ENCODE measurements around the gene NUDT1. TPM values are rescaled to one million over a fixed set of nuclear protein-coding genes. Genes with fewer than 3 reads are reported as not detected.

NUDT1 gene
- total RNA-seq, 1 experiment from 2014 or later = 47.4 TPM

DNA sequence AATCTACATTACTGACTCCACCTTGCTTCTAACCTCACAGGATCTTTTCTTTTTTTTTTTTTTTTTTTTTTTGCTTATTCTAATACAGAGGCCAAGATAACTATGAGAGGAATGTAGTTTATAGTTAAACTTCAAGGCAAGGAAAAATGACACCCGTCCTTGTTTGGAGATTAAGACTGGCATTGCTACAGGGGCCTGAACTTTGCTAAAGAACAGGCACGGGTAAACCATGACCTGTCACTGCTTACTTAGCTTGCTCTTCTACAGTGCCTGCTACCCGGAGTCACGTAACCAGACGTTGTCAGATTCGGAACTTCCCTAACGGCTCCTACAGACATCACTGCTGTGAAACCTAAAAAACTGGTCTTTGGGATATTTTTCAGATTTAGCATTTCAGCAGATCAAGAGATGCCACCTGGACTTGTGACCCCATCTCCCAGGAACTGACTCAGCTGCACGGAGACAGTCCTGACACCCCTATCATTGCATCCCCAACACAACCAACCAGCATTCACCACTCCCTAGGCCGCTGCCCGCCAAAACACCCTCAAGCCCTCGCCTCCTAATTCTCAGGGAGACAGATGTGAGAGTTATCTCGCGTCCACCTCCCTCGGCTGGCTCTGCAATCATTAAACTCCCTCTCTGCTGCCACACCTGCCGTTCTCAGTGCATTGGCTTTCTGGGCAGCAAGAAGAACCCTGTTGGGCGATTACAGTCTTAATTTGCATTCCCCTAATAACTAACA, 36.8 kb upstream of the NUDT1 start:
- ChIA-PET RAD21 (ENCODE audit: low non-redundant PET in 1 of 2, low total read pairs in 2 of 2, uncharacterized antibody in 2 of 2, unreplicated experiment in 2 of 2) (no interaction called here), POLR2A (no interaction called here), CTCF (no interaction called here)
- Histone ChIP-seq H3K4me2 (ENCODE audit: low read length) (no peak overlapping the region), H3K79me2 (ENCODE audit: insufficient read depth, low read length) (0 out of 2 replicates have a peak, but pooled peaks cover 4% of the 10 kb centered on the region), H3K27me3 (ENCODE audit: insufficient read depth, low read length) (no peaks in the 10 kb centered on the region), H3K9ac (ENCODE audit: low read length) (no peak overlapping the region), H3K9me2 (ENCODE audit: insufficient read depth) (no peaks in the 10 kb centered on the region), H3K9me3 (ENCODE audit: control insufficient read depth in 1 of 2, insufficient read depth in 1 of 2, low read depth in 1 of 2, low read length in 2 of 2) (no peaks in the 10 kb centered on the region), H3K4me1 (ENCODE audit: control insufficient read depth in 1 of 2, insufficient read depth in 2 of 2, low read length in 2 of 2) (no peaks in the 10 kb centered on the region), H3K4me3 (replicated peaks in 1 of 2; ENCODE audit: low read depth in 1 of 2, low read length in 2 of 2) (no peak overlapping the region), H2AFZ (ENCODE audit: low read depth, low read length, poor library complexity, severe bottlenecking) (no peak overlapping the region), H3K36me3 (ENCODE audit: control insufficient read depth in 1 of 2, insufficient read depth in 2 of 2, low read length in 2 of 2) (peaks cover 6% of the 10 kb centered on the region in 2 experiments; a peak in 3 of 4 replicates), H3K27ac (ENCODE audit: low read depth, low read length) (no peak overlapping the region), H4K20me1 (ENCODE audit: insufficient read depth) (no peaks in the 10 kb centered on the region)
- ATAC-seq (no peak), DNase-seq (ENCODE audit: low read depth, low spot score) (no peak)
- intact Hi-C loops (cut with micrococcal nuclease) = loop anchor here (5.0 to 10.0 kb wide), 2 partner anchors 100 to 623 kb away; no protein-coding TSS in a partner anchor
- no peak for TF ChIP-seq CBX3 (IDR thresholded peaks at IDR 0.05; ENCODE audit: low read depth)
- TF ChIP-seq, protein P1, sequence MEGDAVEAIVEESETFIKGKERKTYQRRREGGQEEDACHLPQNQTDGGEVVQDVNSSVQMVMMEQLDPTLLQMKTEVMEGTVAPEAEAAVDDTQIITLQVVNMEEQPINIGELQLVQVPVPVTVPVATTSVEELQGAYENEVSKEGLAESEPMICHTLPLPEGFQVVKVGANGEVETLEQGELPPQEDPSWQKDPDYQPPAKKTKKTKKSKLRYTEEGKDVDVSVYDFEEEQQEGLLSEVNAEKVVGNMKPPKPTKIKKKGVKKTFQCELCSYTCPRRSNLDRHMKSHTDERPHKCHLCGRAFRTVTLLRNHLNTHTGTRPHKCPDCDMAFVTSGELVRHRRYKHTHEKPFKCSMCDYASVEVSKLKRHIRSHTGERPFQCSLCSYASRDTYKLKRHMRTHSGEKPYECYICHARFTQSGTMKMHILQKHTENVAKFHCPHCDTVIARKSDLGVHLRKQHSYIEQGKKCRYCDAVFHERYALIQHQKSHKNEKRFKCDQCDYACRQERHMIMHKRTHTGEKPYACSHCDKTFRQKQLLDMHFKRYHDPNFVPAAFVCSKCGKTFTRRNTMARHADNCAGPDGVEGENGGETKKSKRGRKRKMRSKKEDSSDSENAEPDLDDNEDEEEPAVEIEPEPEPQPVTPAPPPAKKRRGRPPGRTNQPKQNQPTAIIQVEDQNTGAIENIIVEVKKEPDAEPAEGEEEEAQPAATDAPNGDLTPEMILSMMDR (IDR thresholded peaks at IDR 0.05 in 2 of 3, conservative IDR thresholded peaks at IDR 0.05 in 1 of 3; ENCODE audit: borderline replicate concordance in 1 of 3, insufficient read depth in 1 of 3, low read depth in 2 of 3, low read length in 2 of 3) = no peak
- no peak for TF ChIP-seq POLR2AphosphoS5 (IDR thresholded peaks at IDR 0.05; ENCODE audit: low read depth, low read length)
- BruUV-seq (replicated peaks) = no TSS peak

DNA sequence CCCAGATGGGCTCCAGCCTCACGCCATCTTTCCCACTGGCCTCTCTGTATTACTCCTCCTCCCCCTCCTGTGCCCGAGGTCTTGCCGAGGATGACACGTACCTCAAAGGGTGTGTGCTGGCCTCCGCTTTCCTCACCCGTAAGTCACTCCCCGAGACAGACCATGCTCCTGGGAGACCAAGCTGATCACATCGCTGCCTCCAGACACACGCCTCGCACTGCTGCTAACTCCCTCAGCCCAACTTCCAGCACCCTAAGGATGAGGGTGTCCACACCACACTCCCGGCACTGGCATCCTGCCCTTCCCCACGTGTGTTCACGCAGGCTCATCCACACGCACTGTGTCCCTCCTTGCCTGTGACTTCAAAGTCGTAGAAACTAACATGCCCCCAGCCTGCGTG, 33.3 kb upstream of the NUDT1 start:
- BruUV-seq (replicated peaks) = no TSS peak
- Histone ChIP-seq H3K9me3 (ENCODE audit: control insufficient read depth in 1 of 2, insufficient read depth in 1 of 2, low read depth in 1 of 2, low read length in 2 of 2) (no peaks in the 10 kb centered on the region), H2AFZ (ENCODE audit: low read depth, low read length, poor library complexity, severe bottlenecking) (no peak overlapping the region), H3K27me3 (ENCODE audit: insufficient read depth, low read length) (no peaks in the 10 kb centered on the region), H3K4me2 (ENCODE audit: low read length) (no peak overlapping the region), H3K4me3 (replicated peaks in 1 of 2; ENCODE audit: low read depth in 1 of 2, low read length in 2 of 2) (no peak overlapping the region), H3K4me1 (ENCODE audit: control insufficient read depth in 1 of 2, insufficient read depth in 2 of 2, low read length in 2 of 2) (no peaks in the 10 kb centered on the region), H4K20me1 (ENCODE audit: insufficient read depth) (no peaks in the 10 kb centered on the region), H3K79me2 (ENCODE audit: insufficient read depth, low read length) (0 out of 2 replicates have a peak, but pooled peaks cover 4% of the 10 kb centered on the region), H3K9me2 (ENCODE audit: insufficient read depth) (no peaks in the 10 kb centered on the region), H3K36me3 (ENCODE audit: control insufficient read depth in 1 of 2, insufficient read depth in 2 of 2, low read length in 2 of 2) (peaks cover 4 to 20% of the 10 kb centered on the region in 2 experiments), H3K27ac (ENCODE audit: low read depth, low read length) (no peak overlapping the region), H3K9ac (ENCODE audit: low read length) (no peak overlapping the region)
- ATAC-seq (no peak), DNase-seq (ENCODE audit: low read depth, low spot score) (no peak)
- CTCF ChIA-PET = no interaction called here
- POLR2A ChIA-PET = no interaction called here
- RAD21 ChIA-PET (ENCODE audit: low non-redundant PET in 1 of 2, low total read pairs in 2 of 2, uncharacterized antibody in 2 of 2, unreplicated experiment in 2 of 2) = no interaction called here
- no peak for TF ChIP-seq CBX3 (IDR thresholded peaks at IDR 0.05; ENCODE audit: low read depth)
- TF ChIP-seq EZH2 (IDR thresholded peaks at IDR 0.05) = no peak
- no peak for TF ChIP-seq SRF (IDR thresholded peaks at IDR 0.05; ENCODE audit: low read depth)
- no peak for TF ChIP-seq ZFX (IDR thresholded peaks at IDR 0.05)
- TF ChIP-seq SP1 (IDR thresholded peaks at IDR 0.05; ENCODE audit: low read depth) = no peak
- TF ChIP-seq, protein P1 (IDR thresholded peaks at IDR 0.05 in 2 of 3, conservative IDR thresholded peaks at IDR 0.05 in 1 of 3; ENCODE audit: borderline replicate concordance in 1 of 3, insufficient read depth in 1 of 3, low read depth in 2 of 3, low read length in 2 of 3) = no peak
- no peak for TF ChIP-seq JUND (IDR thresholded peaks at IDR 0.05)
- no peak for TF ChIP-seq POLR2AphosphoS5 (IDR thresholded peaks at IDR 0.05; ENCODE audit: low read depth, low read length)
- intact Hi-C loops (cut with micrococcal nuclease) = loop anchor here (2.0 to 10.0 kb wide), 3 partner anchors 104 to 626 kb away; no protein-coding TSS in a partner anchor
